Kidney epithelial cell (primary cell): Measurements from ENCODE around the gene TSEN34. TPM values are rescaled to one million over a fixed set of nuclear protein-coding genes. Genes with fewer than 3 reads are reported as not detected.

Source experiments
- DNase-seq: peaks from one replicate; pipeline ENCODE4 v3.0.0-alpha.2; 2010; ENCODE audit warnings: low read depth
- H3K27me3 ChIP-seq: 2 replicates; pipeline ENCODE4 v1.6.0; 2011; ENCODE audit warnings: low read length; ENCODE audit not compliant: control insufficient read depth, insufficient read depth
- H3K36me3 ChIP-seq: 2 replicates; pipeline ENCODE4 v1.5.1; 2011; ENCODE audit warnings: low read length; ENCODE audit not compliant: control insufficient read depth, insufficient read depth
- H3K4me3 ChIP-seq: 2 replicates; pipeline ENCODE4 v1.5.1; 2011; ENCODE audit warnings: low read depth, mild to moderate bottlenecking, control low read depth, low read length
- CTCF ChIP-seq: IDR thresholded peaks from 2 replicates; pipeline ENCODE4 v1.5.1; 2011; ENCODE audit warnings: mild to moderate bottlenecking, moderate library complexity, low read length, control low read depth, inconsistent platforms; ENCODE audit not compliant: insufficient read depth, poor library complexity, severe bottlenecking
- total RNA-seq: library from RNA; depleted of rRNA; stranded (reverse); fragments of >200 nt; gene quantifications from 2 replicates; pipeline ENCODE4 v1.2.3, GENCODE V29; 2015

TSEN34 gene
- total RNA-seq, 1 donor from 2014 or later = 108 TPM

- no peaks in the 10 kb centered on the region for H3K27me3 ChIP-seq
Measured at GRCh38 chr19:54188215-54188871, 2.8 kb upstream of the TSEN34 start.

GRCh38 chr19:54189145-54189734 lies 1.9 kb upstream of the TSEN34 start, which contains the start of gene MBOAT7:
Gene MBOAT7 (minus strand): TSS chr19:54189580. CDS start chr19:54188508, 1,072 bp downstream.
- Histone ChIP-seq H3K4me3 (peak within 1 kb of the TSS; percentile 77), H3K36me3 (peaks cover 2% of the 10 kb centered on the region), H3K27me3 (no peaks in the 10 kb centered on the region)
- no peak for DNase-seq
- no peak for TF ChIP-seq CTCF

More at GRCh38 chr19:54188215-54188871, 2.8 kb upstream of the TSEN34 start:
- Histone ChIP-seq H3K36me3 (peaks cover 2% of the 10 kb centered on the region), H3K4me3 (peak overlapping the region; percentile 77)
- DNase-seq = no peak
- TF ChIP-seq CTCF = no peak

- no peaks in the 10 kb centered on the region for H3K27me3 ChIP-seq
- peak overlapping the region; percentile 77 for H3K4me3 ChIP-seq
- H3K36me3 ChIP-seq = peaks cover 2% of the 10 kb centered on the region
- no peak for TF ChIP-seq CTCF
- peak; percentile 99 for DNase-seq
Measured at GRCh38 chr19:54189735-54190502, 1.2 kb upstream of the TSEN34 start.

- peaks cover 2% of the 10 kb centered on the region for H3K36me3 ChIP-seq
- peak overlapping the region; percentile 77 for H3K4me3 ChIP-seq
- no peak for TF ChIP-seq CTCF
- no peaks in the 10 kb centered on the region for H3K27me3 ChIP-seq
- DNase-seq = peak; percentile 86
Measured at GRCh38 chr19:54190503-54191010, 551 bp upstream of the TSEN34 start.

- Histone ChIP-seq H3K27me3 (no peaks in the 10 kb centered on the region), H3K4me3 (peak overlapping the region; percentile 77), H3K36me3 (peaks cover 2% of the 10 kb centered on the region)
- TF ChIP-seq CTCF = no peak
- DNase-seq = no peak
Measured at GRCh38 chr19:54191811-54192453, 824 bp downstream of the TSEN34 start.
